ENCODE measurements around the gene GREM2.

The GREM2 gene

DNA sequence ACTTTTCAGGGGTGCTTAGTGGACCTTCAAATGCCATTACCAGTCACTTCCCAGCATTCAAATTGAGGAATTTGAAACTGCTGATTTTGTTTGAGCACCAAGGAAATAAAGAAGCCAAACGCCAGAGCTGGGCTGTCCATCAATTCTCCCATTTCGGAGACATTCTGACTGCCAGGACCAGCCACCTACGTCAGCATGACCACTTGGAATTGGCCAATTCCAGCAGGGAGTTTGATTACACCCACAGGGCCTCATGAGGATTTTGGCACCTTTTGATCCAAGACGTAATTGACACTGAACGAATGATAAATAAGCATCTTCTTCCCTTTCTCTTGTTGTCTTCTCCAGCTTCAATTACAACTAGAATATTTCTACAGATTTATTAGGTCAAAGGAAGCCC is 40.2 kb downstream of the GREM2 start:
- TF ChIP-seq TCF12 (IDR thresholded peaks at IDR 0.05; ENCODE audit: low read depth) = no peak
- TF ChIP-seq NFIC (IDR thresholded peaks at IDR 0.05) = no peak
- no peak for TF ChIP-seq YY1 (IDR thresholded peaks at IDR 0.05; ENCODE audit: low read depth)
- no peak for TF ChIP-seq TEAD4 (IDR thresholded peaks at IDR 0.05)
- no peak for TF ChIP-seq TAF1 (IDR thresholded peaks at IDR 0.05; ENCODE audit: low read depth)
- TF ChIP-seq, protein P1, sequence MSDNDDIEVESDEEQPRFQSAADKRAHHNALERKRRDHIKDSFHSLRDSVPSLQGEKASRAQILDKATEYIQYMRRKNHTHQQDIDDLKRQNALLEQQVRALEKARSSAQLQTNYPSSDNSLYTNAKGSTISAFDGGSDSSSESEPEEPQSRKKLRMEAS (IDR thresholded peaks at IDR 0.05) = no peak
- no peak for TF ChIP-seq FOXM1 (IDR thresholded peaks at IDR 0.05; ENCODE audit: borderline replicate concordance, low read depth)
- no peak for TF ChIP-seq RAD21 (IDR thresholded peaks at IDR 0.05; ENCODE audit: low read depth)
- no peak for TF ChIP-seq CEBPB (IDR thresholded peaks at IDR 0.05)
- no peak for TF ChIP-seq CREB1 (IDR thresholded peaks at IDR 0.05; ENCODE audit: low read depth)
- TF ChIP-seq, protein P2, sequence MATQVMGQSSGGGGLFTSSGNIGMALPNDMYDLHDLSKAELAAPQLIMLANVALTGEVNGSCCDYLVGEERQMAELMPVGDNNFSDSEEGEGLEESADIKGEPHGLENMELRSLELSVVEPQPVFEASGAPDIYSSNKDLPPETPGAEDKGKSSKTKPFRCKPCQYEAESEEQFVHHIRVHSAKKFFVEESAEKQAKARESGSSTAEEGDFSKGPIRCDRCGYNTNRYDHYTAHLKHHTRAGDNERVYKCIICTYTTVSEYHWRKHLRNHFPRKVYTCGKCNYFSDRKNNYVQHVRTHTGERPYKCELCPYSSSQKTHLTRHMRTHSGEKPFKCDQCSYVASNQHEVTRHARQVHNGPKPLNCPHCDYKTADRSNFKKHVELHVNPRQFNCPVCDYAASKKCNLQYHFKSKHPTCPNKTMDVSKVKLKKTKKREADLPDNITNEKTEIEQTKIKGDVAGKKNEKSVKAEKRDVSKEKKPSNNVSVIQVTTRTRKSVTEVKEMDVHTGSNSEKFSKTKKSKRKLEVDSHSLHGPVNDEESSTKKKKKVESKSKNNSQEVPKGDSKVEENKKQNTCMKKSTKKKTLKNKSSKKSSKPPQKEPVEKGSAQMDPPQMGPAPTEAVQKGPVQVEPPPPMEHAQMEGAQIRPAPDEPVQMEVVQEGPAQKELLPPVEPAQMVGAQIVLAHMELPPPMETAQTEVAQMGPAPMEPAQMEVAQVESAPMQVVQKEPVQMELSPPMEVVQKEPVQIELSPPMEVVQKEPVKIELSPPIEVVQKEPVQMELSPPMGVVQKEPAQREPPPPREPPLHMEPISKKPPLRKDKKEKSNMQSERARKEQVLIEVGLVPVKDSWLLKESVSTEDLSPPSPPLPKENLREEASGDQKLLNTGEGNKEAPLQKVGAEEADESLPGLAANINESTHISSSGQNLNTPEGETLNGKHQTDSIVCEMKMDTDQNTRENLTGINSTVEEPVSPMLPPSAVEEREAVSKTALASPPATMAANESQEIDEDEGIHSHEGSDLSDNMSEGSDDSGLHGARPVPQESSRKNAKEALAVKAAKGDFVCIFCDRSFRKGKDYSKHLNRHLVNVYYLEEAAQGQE (IDR thresholded peaks at IDR 0.05; ENCODE audit: low read depth) = no peak
- no peak for TF ChIP-seq EGR1 (IDR thresholded peaks at IDR 0.05)
- no peak for TF ChIP-seq EP300 (IDR thresholded peaks at IDR 0.05; ENCODE audit: borderline replicate concordance)
- TF ChIP-seq, protein P3, sequence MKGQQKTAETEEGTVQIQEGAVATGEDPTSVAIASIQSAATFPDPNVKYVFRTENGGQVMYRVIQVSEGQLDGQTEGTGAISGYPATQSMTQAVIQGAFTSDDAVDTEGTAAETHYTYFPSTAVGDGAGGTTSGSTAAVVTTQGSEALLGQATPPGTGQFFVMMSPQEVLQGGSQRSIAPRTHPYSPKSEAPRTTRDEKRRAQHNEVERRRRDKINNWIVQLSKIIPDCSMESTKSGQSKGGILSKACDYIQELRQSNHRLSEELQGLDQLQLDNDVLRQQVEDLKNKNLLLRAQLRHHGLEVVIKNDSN (IDR thresholded peaks at IDR 0.05) = no peak
- no peak for TF ChIP-seq ZBTB7A (IDR thresholded peaks at IDR 0.05; ENCODE audit: low read depth)

DNA sequence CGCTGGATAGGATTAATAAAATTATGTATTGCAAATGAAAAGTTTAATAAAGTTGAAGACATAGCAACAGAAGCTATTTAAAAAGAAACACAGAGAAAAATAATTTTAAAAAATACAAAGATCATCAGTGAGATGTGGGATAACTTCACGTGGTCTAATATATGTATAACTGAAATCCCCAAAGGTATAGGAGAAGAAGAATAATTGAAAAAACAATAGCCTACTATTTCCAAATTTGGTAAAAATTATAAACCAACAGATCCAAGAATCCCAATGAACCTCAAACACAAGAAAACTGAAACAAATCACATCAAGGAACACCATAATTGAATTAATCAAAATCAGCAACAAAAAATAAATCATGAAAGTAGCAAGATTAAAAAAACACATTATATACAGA is 44.9 kb downstream of the GREM2 start:
- TF ChIP-seq CEBPB (IDR thresholded peaks at IDR 0.05) (no peak), EP300 (IDR thresholded peaks at IDR 0.05; ENCODE audit: borderline replicate concordance) (no peak), FOXM1 (IDR thresholded peaks at IDR 0.05; ENCODE audit: borderline replicate concordance, low read depth) (no peak), TAF1 (IDR thresholded peaks at IDR 0.05; ENCODE audit: low read depth) (no peak), YY1 (IDR thresholded peaks at IDR 0.05; ENCODE audit: low read depth) (no peak), TCF12 (IDR thresholded peaks at IDR 0.05; ENCODE audit: low read depth) (no peak), NFIC (IDR thresholded peaks at IDR 0.05) (no peak), CREB1 (IDR thresholded peaks at IDR 0.05; ENCODE audit: low read depth) (no peak), ZBTB7A (IDR thresholded peaks at IDR 0.05; ENCODE audit: low read depth) (no peak)
- TF ChIP-seq, protein P3 (IDR thresholded peaks at IDR 0.05) = no peak
- TF ChIP-seq, protein P1 (IDR thresholded peaks at IDR 0.05) = no peak

DNA sequence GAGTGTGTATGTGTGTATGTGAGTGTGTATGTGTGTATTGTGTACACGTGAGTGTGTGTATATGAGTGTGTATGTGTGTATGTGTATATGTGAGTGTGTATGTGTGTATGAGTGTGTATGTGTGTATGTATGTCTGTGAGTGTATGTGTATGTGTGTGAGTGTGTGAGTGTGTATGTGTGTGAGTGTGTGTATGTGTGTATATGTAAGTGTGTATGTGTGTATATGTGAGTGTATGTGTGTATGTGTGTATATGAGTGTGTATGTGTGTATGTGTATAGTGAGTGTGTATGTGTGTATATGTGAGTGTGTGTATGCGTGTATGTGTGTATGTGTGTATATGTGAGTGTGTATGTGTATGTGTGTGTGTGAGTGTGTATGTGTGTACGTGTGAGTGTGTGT is 49.2 kb downstream of the GREM2 start:
- no peak for TF ChIP-seq FOXM1 (IDR thresholded peaks at IDR 0.05; ENCODE audit: borderline replicate concordance, low read depth)
- TF ChIP-seq CEBPB (IDR thresholded peaks at IDR 0.05) = no peak
- no peak for TF ChIP-seq EP300 (IDR thresholded peaks at IDR 0.05; ENCODE audit: borderline replicate concordance)
- TF ChIP-seq, protein P1 (IDR thresholded peaks at IDR 0.05) = no peak
- TF ChIP-seq NFIC (IDR thresholded peaks at IDR 0.05) = no peak
- no peak for TF ChIP-seq RAD21 (IDR thresholded peaks at IDR 0.05; ENCODE audit: low read depth)
- TF ChIP-seq CREB1 (IDR thresholded peaks at IDR 0.05; ENCODE audit: low read depth) = no peak
- no peak for TF ChIP-seq ZBTB7A (IDR thresholded peaks at IDR 0.05; ENCODE audit: low read depth)
- TF ChIP-seq TEAD4 (IDR thresholded peaks at IDR 0.05) = no peak
- no peak for TF ChIP-seq YY1 (IDR thresholded peaks at IDR 0.05; ENCODE audit: low read depth)
- TF ChIP-seq, protein P3 (IDR thresholded peaks at IDR 0.05) = no peak
- TF ChIP-seq EGR1 (IDR thresholded peaks at IDR 0.05) = no peak
- TF ChIP-seq, protein P2 (IDR thresholded peaks at IDR 0.05; ENCODE audit: low read depth) = no peak
- no peak for TF ChIP-seq TAF1 (IDR thresholded peaks at IDR 0.05; ENCODE audit: low read depth)
- TF ChIP-seq TCF12 (IDR thresholded peaks at IDR 0.05; ENCODE audit: low read depth) = no peak

DNA sequence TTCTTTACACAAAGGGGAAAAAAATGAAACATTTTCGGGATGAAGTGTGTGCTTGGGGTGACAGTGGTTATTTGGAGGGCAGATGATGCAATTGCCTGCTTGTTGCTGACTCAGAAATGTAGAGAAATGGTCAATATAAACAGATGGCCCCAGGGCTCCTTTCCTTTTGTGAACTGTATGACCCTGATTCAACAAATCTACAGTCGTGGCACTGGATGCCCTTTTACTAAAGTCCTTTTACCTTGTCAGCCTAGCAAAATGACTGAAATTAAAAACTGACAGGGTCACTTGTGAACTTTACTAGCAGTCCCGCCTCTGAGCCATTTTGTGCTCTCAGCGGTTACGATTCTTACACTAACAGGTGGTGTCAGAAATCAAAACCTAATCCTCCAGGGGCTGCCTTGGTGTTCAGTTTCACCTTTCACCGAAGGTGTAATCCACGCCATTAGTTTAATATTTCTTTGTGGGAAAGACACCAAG is 49.8 kb downstream of the GREM2 start:
- TF ChIP-seq NFIC (IDR thresholded peaks at IDR 0.05) (no peak), ZBTB7A (IDR thresholded peaks at IDR 0.05; ENCODE audit: low read depth) (no peak), CEBPB (IDR thresholded peaks at IDR 0.05) (no peak), EGR1 (IDR thresholded peaks at IDR 0.05) (no peak), TAF1 (IDR thresholded peaks at IDR 0.05; ENCODE audit: low read depth) (no peak), YY1 (IDR thresholded peaks at IDR 0.05; ENCODE audit: low read depth) (no peak), CREB1 (IDR thresholded peaks at IDR 0.05; ENCODE audit: low read depth) (no peak), TEAD4 (IDR thresholded peaks at IDR 0.05) (no peak)
- TF ChIP-seq, protein P2 (IDR thresholded peaks at IDR 0.05; ENCODE audit: low read depth) = no peak
- TF ChIP-seq, protein P1 (IDR thresholded peaks at IDR 0.05) = no peak
- TF ChIP-seq, protein P3 (IDR thresholded peaks at IDR 0.05) = no peak
